HG02970 (cell line): ENCODE measurements around the gene MKRN3.
"Not testable (repeated sequence)": the region's sequence is repeated elsewhere in the genome, so short reads cannot be mapped to it uniquely, and the experiment has no call there.

Experiments
- ATAC-seq: cut with Tn5 transposase; IDR thresholded peaks from one replicate; pipeline ENCODE4 v1.9.1; 2021; ENCODE audit warnings: mild to moderate bottlenecking, moderate library complexity, moderate number of reproducible peaks; ENCODE audit not compliant: unreplicated experiment, low FRiP score

The MKRN3 gene

DNA sequence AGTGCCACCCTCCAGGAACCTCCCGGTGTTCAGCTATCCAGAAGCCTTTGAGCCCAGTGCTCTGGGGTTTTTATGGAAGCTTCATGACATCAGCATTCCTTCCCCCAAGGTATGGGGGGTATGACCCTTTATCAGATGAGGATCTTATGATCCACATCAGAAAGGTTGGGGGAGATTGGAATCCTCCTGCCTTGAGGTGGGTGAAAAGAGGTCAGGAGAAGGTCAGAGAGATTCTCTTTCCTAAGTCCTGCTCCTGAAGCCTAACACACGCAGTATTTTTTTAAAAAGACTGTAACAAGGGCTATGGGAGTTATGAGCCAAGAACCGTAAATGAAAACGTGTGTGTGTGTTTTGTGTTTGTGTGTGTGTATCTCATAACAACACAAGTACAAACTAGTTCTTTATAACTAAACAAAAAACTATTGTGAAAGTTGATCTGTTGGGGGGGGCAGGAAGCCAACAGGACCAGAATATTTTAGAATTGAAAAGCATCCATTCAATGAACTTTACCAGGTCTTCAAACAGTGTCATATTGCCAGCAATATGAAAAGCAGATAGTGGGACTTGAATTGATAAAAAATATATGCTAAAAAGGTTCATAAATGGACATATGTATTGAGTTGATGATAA lies 13.2 kb downstream of the MKRN3 start:
- no peak for ATAC-seq

GRCh38 chr15:23588268-23588667 lies 22.8 kb downstream of the MKRN3 start:
- ATAC-seq = no peak

DNA sequence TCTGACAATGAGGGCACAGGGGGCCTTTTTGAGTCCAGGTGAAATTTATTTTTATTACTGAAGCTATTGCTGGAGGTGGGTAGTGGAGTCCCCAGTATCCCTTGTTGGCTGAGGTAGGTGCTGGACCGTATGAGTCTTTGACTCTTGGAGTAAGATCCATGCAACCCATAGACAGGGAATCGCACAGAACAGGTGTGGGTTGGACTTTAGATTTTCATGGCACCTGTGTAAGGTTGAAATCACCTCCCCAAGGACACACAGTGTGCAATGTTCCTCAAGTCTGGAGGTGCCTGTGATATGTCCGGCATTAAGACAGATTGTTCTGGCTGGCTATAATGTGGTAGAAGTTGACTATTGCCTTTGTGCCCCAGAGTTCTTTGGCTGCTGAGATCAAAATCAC lies 23.5 kb downstream of the MKRN3 start:
- ATAC-seq = no peak

- no peak for ATAC-seq
Measured at GRCh38 chr15:23594252-23594770, 28.8 kb downstream of the MKRN3 start.

DNA sequence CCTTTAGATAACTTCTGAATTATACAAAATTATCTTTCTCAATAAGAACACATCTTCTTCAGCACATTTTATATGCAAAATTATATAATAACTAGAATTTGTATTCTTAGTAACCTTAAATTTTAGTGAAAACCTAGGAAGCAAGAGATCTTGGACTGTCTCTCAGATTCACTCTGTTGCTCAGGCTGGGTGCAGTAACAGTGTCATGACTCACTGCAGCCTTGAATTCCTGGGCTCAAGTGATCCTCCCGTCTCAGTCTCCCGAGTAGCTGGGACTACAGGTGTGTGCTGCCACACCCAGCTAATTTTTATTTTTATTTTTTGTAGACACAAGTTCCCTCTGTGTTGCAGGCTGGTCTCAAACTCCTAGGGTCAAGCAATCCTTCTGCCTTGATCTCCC lies 29.9 kb downstream of the MKRN3 start:
- ATAC-seq = no peak

DNA sequence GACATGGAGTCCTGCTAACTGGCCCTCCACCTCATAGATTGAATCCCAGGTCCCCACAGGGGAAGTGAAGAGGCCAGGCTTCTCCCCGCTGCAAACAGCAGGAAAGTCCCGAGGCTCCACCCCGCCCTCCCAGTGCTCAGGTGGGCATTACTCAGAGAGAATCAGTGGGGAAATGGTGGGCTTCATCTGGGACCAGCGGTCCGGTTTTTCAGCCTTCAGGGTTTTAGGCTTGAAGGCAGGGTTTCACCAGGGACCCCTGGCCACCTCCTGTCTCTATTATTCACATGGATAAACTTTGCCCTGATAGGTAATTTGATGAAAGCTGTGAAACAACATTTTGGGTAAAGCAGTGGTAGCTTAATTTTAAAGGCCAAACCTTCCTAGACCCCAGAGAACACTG lies 31.3 kb downstream of the MKRN3 start:
- ATAC-seq = no peak

- not testable (repeated sequence) for ATAC-seq
Measured at GRCh38 chr15:23597278-23597677, 31.8 kb downstream of the MKRN3 start.

DNA sequence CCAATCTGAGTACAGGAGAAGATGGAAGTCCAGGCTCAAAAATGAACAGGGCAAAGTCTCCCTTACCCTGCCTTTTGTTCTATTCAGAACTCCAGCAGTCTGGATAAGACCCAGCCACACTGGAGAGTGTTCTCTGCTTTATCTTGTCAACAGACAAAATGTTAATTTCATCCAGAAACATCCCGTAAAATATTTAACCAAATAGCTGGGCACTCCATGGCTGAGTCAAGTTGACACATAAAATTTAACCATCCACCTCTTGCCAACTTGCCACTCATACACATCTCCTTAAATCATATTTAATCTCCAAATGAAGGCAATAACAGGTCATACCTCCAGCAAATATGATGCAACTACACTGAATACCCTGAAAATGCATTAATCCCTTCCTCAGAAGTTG lies 33.6 kb downstream of the MKRN3 start:
- no peak for ATAC-seq

DNA sequence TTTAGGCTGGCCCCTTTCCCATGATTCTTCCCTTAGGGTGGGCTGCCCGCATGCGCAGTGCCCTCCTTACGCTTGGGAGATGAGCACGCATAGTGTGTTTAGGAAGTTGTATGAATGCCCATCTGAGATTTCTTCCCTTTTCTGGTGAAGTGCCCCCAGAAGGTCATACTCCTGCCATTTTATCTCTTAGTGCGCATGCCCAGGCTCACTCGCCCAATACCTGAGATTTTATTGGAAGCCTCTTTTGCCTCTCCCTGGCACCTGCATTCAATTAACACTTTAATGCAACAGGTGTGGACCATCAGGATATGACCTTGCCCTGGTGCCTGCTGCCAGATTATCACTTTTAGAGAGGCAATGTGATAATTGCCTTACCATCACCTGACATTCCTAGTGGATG lies 36.6 kb downstream of the MKRN3 start:
- no peak for ATAC-seq

GRCh38 chr15:23606226-23606625 lies 40.8 kb downstream of the MKRN3 start:
- ATAC-seq = no peak

DNA sequence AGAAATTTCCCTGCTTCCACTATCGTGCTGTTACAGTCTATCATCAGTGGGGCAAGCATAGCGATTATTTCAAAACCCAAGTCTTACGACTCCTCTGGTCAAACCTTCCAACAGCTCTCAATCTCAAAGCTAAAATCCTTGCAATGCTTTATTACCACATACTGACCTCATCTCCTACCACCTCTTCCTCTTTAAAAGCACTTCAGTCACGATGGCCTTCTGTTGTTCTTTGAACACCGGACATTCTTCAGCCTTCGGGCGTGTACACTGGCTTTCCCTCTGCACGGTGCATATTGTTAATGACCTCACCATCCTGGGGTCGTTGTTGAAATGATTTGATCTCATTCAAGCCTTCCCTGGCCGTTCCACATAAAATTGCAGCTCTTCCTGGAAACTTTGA lies 51.1 kb downstream of the MKRN3 start:
- ATAC-seq = no peak
